HG02623 (cell line): Measurements from ENCODE around the gene TAF3.
"Not testable (repeated sequence)": the region's sequence is repeated elsewhere in the genome, so short reads cannot be mapped to it uniquely, and the experiment has no call there.

Experiments used
- ATAC-seq: cut with Tn5 transposase; IDR thresholded peaks from one replicate; pipeline ENCODE4 v1.9.1; 2021; ENCODE audit warnings: moderate library complexity; ENCODE audit not compliant: unreplicated experiment

TAF3 gene

DNA sequence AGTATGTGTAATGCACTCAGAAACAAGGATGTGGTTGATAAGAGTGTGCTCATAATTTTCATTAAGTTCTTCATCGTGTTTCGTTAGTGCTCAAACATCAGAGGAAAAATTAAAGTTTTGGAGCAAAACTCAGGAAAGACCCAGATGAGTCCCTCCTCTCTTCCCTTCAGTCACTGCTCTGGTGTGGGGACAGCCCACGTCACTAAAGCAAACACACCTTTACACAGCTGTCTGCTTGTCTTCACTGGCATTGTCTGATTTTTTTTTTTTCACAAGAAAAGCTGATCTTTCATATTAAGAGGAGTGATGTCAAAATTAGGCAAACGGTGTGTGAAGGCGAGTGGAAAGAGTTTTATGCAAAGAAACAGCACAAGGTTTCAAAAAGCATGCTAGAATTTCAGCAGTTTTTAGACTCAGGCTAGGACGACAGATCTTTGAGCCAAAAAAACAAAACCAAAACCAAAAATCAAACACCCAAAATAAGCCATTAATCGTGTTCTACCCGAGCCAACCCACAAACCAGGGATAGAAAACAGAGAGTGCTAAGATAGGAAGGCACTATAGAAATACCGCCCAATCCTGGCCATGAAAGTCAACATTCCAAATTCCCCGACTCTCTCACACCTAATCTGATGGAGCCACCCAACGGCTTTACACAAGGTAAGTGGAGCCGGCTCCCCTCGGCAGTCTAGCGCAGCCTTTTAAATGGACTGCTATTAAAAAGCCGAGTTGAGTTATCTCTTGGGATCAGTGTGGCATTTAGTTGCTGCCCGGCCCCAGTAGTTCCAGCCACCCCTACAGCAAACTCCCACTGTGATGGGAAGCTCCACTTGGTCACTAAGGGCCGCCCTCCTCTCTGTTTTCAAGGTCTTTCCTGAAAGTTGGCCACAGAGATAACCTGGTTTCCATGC, 208.3 kb downstream of the TAF3 start:
- no peak for ATAC-seq

- ATAC-seq = not testable (repeated sequence)
Measured at GRCh38 chr10:8031211-8031610, 212.9 kb downstream of the TAF3 start.

- ATAC-seq = no peak
Measured at GRCh38 chr10:8032558-8032957, 214.3 kb downstream of the TAF3 start.

- no peak for ATAC-seq
Measured at GRCh38 chr10:8033812-8034465, 215.6 kb downstream of the TAF3 start.

- ATAC-seq = no peak
Measured at GRCh38 chr10:8034466-8035005, 216.2 kb downstream of the TAF3 start.

GRCh38 chr10:8035006-8035640, 216.8 kb downstream of the TAF3 start:
- ATAC-seq = no peak

DNA sequence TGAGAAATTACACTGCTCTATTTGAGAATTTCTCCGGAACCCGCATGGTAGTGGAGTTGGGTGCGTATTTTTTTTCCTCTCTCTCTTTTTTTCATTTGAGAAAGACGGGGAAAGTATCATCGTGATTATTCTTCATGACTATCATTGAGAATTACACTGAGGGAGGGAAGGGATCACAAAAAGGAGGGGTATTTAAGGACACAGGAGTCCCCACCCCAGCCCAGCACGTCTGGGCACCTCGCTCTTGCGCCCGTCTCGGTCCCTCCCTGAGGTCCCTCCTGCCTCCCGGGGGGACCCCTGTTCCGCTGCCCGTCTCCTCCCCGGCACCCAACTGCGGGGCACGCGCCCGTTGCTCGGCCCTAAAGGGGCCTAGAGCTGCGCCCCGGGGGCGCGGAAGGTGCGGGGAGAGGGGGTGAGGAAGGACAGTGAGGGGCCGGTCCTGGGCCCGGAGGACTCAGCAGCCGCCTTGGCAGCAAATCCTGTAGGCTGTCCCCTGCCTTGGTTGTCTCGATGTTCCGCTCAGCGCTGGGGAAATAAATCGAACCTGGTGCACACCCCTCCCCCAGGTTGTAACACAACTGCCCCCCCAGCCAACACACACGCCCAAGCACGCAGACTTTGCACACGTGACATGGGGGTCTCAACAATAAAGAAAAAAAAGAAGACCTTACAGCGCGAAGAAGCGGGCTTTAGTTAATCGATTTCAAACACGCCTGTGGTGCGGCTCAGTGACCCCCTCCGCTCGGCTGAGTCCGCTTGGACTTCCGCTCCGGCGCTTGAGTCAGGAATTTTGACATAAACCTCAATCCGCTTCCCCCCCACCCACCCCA, 217.6 kb downstream of the TAF3 start:
- no peak for ATAC-seq

GRCh38 chr10:8036506-8037198, 218.3 kb downstream of the TAF3 start:
- no peak for ATAC-seq

DNA sequence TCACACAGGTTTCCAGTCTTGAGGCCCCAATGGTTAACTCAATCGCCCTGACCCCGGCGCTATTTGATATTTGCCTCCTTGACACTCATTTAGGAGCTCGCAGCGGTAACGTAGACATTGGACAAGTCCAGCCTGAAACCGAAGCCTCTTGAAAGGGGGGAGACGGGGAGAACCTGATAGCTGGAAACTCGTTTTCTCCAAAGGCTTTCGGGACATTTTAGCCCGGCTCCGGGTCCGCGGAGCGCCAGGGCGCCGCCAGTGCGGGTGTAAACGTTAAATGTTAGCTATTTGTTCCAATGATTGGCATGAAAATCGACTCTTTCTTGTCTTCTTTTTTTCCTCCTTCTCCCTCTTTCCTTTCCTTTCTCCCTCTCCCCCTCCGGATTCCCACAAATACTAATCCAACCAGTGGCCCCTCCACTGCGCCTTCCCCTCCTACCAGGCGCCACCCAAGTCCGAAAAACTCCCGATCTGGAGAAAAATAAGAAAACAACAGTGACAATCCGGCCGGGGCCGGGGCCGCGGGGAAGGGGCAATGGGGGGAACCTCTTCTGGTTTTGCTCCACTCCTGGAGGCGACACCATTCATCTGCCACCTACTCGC, 219.0 kb downstream of the TAF3 start:
- no peak for ATAC-seq

- ATAC-seq = no peak
Measured at GRCh38 chr10:8037941-8038894, 219.9 kb downstream of the TAF3 start.

DNA sequence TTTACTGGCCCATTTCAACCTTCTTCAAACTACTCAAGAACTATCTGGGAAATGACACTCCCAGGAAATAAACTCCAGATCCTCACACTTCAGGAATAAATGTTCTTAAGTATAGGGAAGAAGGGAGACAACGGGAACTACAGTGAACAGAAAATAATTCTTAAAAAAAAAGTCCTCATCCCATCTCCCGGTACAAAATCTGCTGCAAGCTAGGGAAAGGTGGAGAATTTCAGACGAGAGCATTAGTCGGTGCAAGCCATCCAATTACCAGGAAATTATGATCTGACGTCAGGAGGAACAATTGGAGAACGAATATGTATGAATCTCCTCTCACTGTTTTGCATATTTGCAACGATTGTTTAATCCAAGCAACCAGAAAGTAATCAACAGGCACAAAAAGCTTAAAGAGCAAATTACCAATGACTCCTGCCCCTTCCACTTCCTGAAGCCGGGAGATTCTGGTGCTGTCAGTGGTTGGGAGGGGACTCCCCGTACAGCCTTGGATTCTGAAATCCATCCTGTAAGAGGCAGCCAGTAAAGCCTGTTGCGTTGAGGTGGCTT, 221.1 kb downstream of the TAF3 start:
- no peak for ATAC-seq

DNA sequence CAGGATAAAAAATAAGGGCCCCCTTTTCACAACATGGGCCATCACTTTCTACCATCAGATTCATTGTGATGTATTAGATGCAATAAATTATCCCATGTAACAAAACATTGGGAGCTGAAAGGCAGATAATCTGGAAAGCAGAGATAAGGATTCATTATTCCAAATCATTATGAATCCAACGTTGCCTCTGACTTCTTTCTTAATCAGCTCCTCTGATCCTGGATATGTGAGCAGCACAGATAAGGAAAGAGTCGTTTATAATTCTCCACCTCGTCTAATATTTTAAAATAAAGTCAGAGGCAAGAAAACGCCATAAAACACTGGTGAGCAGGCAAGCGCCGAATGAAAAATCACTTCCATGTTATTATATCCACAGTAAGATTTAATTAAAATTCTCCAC, 222.3 kb downstream of the TAF3 start:
- no peak for ATAC-seq

DNA sequence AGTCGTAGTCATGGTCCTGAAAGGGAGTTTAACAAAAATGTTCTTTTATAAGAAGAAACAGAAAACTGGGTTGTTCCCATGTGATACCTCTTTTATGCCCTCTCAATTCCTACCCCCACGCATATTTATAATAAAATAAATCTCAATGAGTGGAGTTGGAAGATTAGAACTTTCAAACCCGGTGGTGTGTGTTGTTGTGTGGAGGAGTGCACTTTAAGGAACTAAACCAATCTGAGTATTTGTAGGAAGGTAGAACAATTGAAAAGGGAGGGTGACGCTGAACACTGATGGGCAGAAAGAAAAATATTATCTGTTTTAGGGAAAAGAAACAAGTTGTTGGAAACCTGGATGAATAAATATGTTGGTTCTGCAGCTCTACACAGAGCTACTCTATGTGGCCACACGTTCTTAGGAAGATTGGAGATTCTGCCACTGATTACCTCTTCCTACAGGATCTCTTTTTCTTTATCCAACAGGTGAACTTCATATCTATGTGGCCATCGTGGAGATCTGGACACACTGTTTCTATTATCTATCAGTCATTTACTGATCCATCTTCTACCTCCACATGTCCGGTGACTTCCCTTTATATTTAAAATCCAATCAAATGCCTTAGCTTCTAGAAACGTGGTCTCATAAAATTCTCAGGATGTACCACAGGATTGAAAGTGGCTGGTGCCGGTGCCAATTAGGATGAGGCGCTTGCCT, 223.1 kb downstream of the TAF3 start:
- no peak for ATAC-seq

DNA sequence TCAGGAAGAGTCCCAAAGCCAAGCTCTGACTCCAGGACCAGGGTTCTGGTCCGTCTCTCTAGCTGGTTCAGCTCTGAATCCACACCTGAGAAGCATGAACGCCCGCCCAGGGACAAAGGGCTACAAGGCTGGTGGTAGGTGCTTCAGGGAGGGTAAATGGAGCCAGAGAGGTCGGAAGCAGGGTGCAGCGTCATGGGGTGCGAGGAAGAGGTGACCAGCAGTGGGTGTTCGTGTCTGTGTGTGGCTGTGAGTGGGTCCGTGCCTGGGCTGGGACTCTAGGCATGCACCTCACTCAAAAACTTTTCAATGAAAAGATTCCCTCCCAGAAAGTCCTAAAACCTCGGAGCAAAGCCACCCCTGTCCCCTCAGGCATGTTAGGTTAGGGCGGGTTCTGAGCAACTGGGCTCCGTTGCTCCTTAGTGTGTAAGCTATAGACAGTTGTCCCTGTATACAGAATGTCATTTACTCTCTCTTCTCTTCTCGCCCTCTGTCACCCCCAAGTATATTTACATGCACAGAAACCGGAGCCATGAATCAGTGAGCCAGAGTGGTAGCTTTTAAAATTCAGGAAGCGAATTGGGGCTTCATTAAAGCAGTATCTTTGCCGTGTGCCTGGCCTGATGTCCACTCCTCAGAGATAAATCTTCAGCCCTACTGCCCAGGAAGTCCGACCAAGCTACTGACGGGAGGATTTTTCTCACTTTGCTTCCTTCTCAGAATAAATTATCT, 223.9 kb downstream of the TAF3 start:
- ATAC-seq = no peak

DNA sequence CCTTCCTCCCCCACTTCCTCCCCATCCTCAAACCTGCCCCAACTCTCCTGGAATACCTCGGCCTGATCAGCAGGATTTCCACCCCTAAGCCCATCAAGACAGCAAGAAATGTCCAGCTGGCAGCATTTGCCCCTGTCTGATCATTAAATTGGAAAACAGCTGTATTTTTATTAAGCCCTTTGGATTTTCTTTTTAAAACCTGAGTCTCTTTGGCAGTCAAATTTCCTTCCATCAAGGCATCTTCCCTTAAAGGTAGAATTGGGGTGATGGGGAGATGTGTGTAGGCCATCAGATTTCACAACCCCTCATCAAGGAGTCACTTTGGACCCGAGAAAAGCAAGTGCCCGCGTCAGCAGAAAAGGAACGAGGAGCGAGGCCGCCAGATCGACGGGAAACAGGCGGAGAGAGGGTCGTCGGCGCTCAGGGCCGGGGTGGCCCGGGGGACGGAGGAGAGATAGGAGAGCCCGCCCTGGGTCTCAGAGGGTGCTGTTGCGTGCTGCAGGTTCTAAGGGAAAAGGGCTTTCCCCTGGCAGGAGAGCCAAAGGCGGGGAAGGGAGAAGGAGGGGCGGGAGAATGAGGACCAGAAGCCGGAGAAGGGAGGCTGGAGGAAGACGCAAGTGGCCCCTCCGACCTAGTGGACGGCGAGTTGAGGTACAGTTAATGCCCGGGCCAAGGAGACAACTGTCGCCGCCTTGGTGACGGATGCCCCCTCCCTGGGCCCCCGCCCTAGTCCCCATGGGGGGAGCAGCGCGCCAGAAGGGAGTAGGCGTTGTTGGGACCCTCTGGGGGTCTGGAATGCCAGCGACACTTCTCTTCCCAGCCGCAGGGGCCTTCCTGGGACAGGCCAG, 224.6 kb downstream of the TAF3 start:
- no peak for ATAC-seq
